HCT116 (cell line): ENCODE data around the gene MBTPS1. TPM values are rescaled to one million over a fixed set of nuclear protein-coding genes. Genes with fewer than 3 reads are reported as not detected.
A peak's percentile ranks its signal among the peaks of the same experiment; 100 is the strongest.
"Not testable (repeated sequence)": the region's sequence is repeated elsewhere in the genome, so short reads cannot be mapped to it uniquely, and the experiment has no call there.

Experiments
- ATAC-seq: fragments of 200-7000 bp; cut with Tn5 transposase; 2 replicates; pipeline ENCODE4 v1.9.1; 2020; ENCODE audit warnings: mild to moderate bottlenecking, moderate library complexity
- BruUV-seq: library from RNA; stranded (reverse); fragments of 400-500 nt; replicated peaks from 2 replicates; lab custom pipeline; 2021; lab: Mats Ljungman, UMichigan
- CTCF ChIA-PET: fragments of 300-600 bp; sonication (Branson Sonifier 250); formaldehyde crosslinking; loops from one replicate; lab custom pipeline; 2021; ENCODE audit warnings: antibody characterized with exemption; lab: Charles Lee
- POLR2A ChIA-PET: fragments of 300-600, 350-600 bp; sonication (Branson Sonifier 250); formaldehyde crosslinking; loops from one replicate; lab custom pipeline; 2021; ENCODE audit warnings: antibody characterized with exemption; lab: Charles Lee
- RAD21 ChIA-PET, 2 experiments: fragments of 300-600 bp; sonication (Branson Sonifier 250); formaldehyde crosslinking; loops; one replicate each; lab custom pipeline; 2023; ENCODE audit warnings: low total read pairs in 2 of 2; ENCODE audit not compliant: uncharacterized antibody in 2 of 2, unreplicated experiment in 2 of 2, low non-redundant PET in 1 of 2; lab: Charles Lee
- DNase-seq: peaks from one replicate; pipeline ENCODE4 v3.0.0-alpha.2; 2010; ENCODE audit warnings: low read depth, low spot score
- H2AFZ ChIP-seq: fragments of 200-600 bp; shearing (Covaris generic), sonication (generic); 2 replicates; pipeline ENCODE4 v1.6.1; 2017; ENCODE audit warnings: low read depth, mixed run types, mixed read lengths, antibody characterized with exemption, low read length; ENCODE audit not compliant: poor library complexity, severe bottlenecking
- H3K27ac ChIP-seq: 2 replicates; pipeline ENCODE4 v1.5.1; 2012; ENCODE audit warnings: low read depth, low read length
- H3K27me3 ChIP-seq: fragments of 200-600 bp; sonication (generic); 2 replicates; pipeline ENCODE4 v1.6.1; 2016; ENCODE audit warnings: mixed run types, low read length, mixed read lengths; ENCODE audit not compliant: insufficient read depth
- H3K36me3 ChIP-seq, 2 experiments: fragments of 200-500 bp in 1 of 2; fragments of 200-600 bp in 1 of 2; sonication (Bioruptor generic) in 1 of 2; sonication (generic) in 1 of 2; 2 replicates each; pipeline versions ENCODE4 v1.5.1 to v1.6.1; 2014 to 2016; ENCODE audit warnings: low read length in 2 of 2, inconsistent platforms in 1 of 2, mixed read lengths in 1 of 2, mixed run types in 1 of 2; ENCODE audit not compliant: insufficient read depth in 2 of 2, control insufficient read depth in 1 of 2
- H3K4me1 ChIP-seq, 2 experiments: fragments of 200-600 bp in 1 of 2; sonication (generic) in 1 of 2; 2 replicates each; pipeline versions ENCODE4 v1.5.1 to v1.6.1; 2012 to 2017; ENCODE audit warnings: low read length in 2 of 2, inconsistent platforms in 1 of 2, mild to moderate bottlenecking in 1 of 2, mixed read lengths in 1 of 2, mixed run types in 1 of 2, moderate library complexity in 1 of 2; ENCODE audit not compliant: insufficient read depth in 2 of 2, control insufficient read depth in 1 of 2
- H3K4me2 ChIP-seq: fragments of 200-600 bp; sonication (generic); 2 replicates; pipeline ENCODE4 v1.6.1; 2017; ENCODE audit warnings: mixed run types, low read length, mixed read lengths
- H3K4me3 ChIP-seq, 2 experiments: fragments of 200-600 bp in 1 of 2; sonication (generic) in 1 of 2; replicated peaks in 1 of 2; 2 replicates each; pipeline ENCODE4 v1.5.1; 2011 to 2016; ENCODE audit warnings: low read length in 2 of 2, control low read depth in 1 of 2, low read depth in 1 of 2, mild to moderate bottlenecking in 1 of 2, mixed read lengths in 1 of 2, mixed run types in 1 of 2
- H3K79me2 ChIP-seq: fragments of 200-600 bp; sonication (generic); 2 replicates; pipeline ENCODE4 v1.6.1; 2017; ENCODE audit warnings: mild to moderate bottlenecking, mixed run types, low read length, moderate library complexity, mixed read lengths; ENCODE audit not compliant: insufficient read depth
- H3K9ac ChIP-seq: fragments of 200-600 bp; sonication (generic); 2 replicates; pipeline ENCODE4 v1.6.1; 2016; ENCODE audit warnings: low read length, mixed read lengths
- H3K9me2 ChIP-seq: fragments of 200-600 bp; sonication (generic), shearing (Covaris generic); 2 replicates; pipeline ENCODE4 v1.6.1; 2017; ENCODE audit warnings: mixed run types, mild to moderate bottlenecking, moderate library complexity; ENCODE audit not compliant: insufficient read depth
- H3K9me3 ChIP-seq, 2 experiments: fragments of 200-500 bp in 1 of 2; fragments of 200-600 bp in 1 of 2; sonication (Bioruptor generic) in 1 of 2; sonication (generic) in 1 of 2; 2 replicates each; pipeline ENCODE4 v1.6.1; 2014 to 2017; ENCODE audit warnings: low read length in 2 of 2, mixed read lengths in 2 of 2, inconsistent platforms in 1 of 2, low read depth in 1 of 2, mild to moderate bottlenecking in 1 of 2, mixed run types in 1 of 2, moderate library complexity in 1 of 2; ENCODE audit not compliant: control insufficient read depth in 1 of 2, insufficient read depth in 1 of 2
- H4K20me1 ChIP-seq: fragments of 200-600 bp; sonication (generic), shearing (Covaris generic); 2 replicates; pipeline ENCODE4 v1.6.1; 2017; ENCODE audit warnings: mixed run types, mild to moderate bottlenecking, moderate library complexity; ENCODE audit not compliant: insufficient read depth
- ATF3 ChIP-seq: IDR thresholded peaks from 2 replicates; pipeline ENCODE4 v1.6.1; 2012
- CBX3 ChIP-seq: IDR thresholded peaks from 2 replicates; pipeline ENCODE4 v1.6.1; 2012; ENCODE audit warnings: low read depth
- EGR1 ChIP-seq: IDR thresholded peaks from 2 replicates; pipeline ENCODE4 v1.6.1; 2012; ENCODE audit warnings: low read depth
- EZH2 ChIP-seq: fragments of 200-600 bp; sonication (generic); IDR thresholded peaks from 2 replicates; pipeline ENCODE4 v1.6.1; 2017; ENCODE audit warnings: antibody characterized with exemption, mixed run types
- EZH2phosphoT487 ChIP-seq: fragments of 200-600 bp; IDR thresholded peaks from 2 replicates; pipeline ENCODE4 v1.6.1; 2018; ENCODE audit warnings: antibody characterized with exemption, borderline replicate concordance
- FOSL1 ChIP-seq: IDR thresholded peaks from 2 replicates; pipeline ENCODE4 v1.6.1; 2012; ENCODE audit warnings: low read depth
- MAX ChIP-seq: IDR thresholded peaks from 2 replicates; pipeline ENCODE4 v1.6.1; 2012
- POLR2A ChIP-seq: IDR thresholded peaks from 2 replicates; pipeline ENCODE4 v1.7.0; 2011; ENCODE audit warnings: borderline replicate concordance; ENCODE audit not compliant: insufficient read depth, insufficient read length; ENCODE audit errors: extremely low read depth
- SIN3A ChIP-seq: IDR thresholded peaks from 2 replicates; pipeline ENCODE4 v1.6.1; 2012; ENCODE audit warnings: low read depth
- SP1 ChIP-seq: IDR thresholded peaks from 2 replicates; pipeline ENCODE4 v1.6.1; 2012; ENCODE audit warnings: low read depth
- SRF ChIP-seq: IDR thresholded peaks from 2 replicates; pipeline ENCODE4 v1.6.1; 2012; ENCODE audit warnings: low read depth
- YY1 ChIP-seq: IDR thresholded peaks from 2 replicates; pipeline ENCODE4 v1.6.1; 2011; ENCODE audit warnings: low read length, low read depth, moderate library complexity, mild to moderate bottlenecking; ENCODE audit not compliant: insufficient replicate concordance; ENCODE audit errors: extremely low read depth
- intact Hi-C: fragments of 100-400 bp; cut with micrococcal nuclease; formaldehyde crosslinking; loops from 2 replicates; pipeline ENCODE4 v1.10.0; 2022
- total RNA-seq: library from RNA; stranded (reverse); gene quantifications from one replicate; pipeline ENCODE4 v1.2.1, GENCODE V29; 2021; ENCODE audit not compliant: unreplicated experiment

MBTPS1 gene
- total RNA-seq, 1 experiment from 2014 or later = 111 TPM

DNA sequence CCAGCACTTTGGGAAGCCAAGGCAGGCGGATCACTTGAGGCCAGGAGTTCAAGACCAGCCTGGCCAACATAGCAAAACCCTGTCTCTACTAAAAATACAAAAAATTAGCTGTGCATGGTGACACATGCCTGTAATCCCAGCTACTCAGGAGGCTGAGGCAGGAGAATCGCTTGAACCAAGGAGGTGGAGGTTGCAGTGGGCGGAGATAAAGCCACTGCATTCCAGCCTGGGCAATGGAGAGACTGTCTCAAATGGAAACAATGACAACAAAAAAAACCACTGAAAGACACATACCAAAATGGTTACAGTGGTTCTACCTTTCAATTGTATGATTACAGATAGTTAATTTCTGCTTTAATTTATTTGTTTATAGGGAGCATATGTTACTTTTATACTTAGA, 4.8 kb downstream of the MBTPS1 start:
- RAD21 ChIA-PET, H4K20me1 ChIP-seq, H3K9me2 ChIP-seq, H3K27me3 ChIP-seq, H3K9me3 ChIP-seq, H3K4me2 ChIP-seq, POLR2A ChIA-PET, H2AFZ ChIP-seq, DNase-seq, H3K4me3 ChIP-seq, BruUV-seq, H3K9ac ChIP-seq, ATAC-seq, intact Hi-C loops, H3K4me1 ChIP-seq, H3K36me3 ChIP-seq, H3K27ac ChIP-seq: not testable (repeated sequence)
- peaks cover 94% of the 10 kb centered on the region for H3K79me2 ChIP-seq
- TF ChIP-seq FOSL1 = peak; percentile 35; the same call in 1 of the 2 replicates
- CTCF ChIA-PET = interaction anchor here (1.1 kb wide), 1 partner anchor 34 kb away, joined by 3 read pairs; no protein-coding TSS in a partner anchor

- RAD21 ChIA-PET = no interaction called here
- POLR2A ChIA-PET = no interaction called here
- Histone ChIP-seq H3K9me3 (no peaks in the 10 kb centered on the region), H4K20me1 (no peaks in the 10 kb centered on the region), H3K27ac (no peak overlapping the region), H3K4me2 (no peak overlapping the region), H3K9ac (no peak overlapping the region), H3K9me2 (no peaks in the 10 kb centered on the region), H3K79me2 (peaks cover 98% of the 10 kb centered on the region), H3K36me3 (no peaks in the 10 kb centered on the region; a peak in 1 of 4 replicates), H3K4me3 (no peak overlapping the region), H3K27me3 (no peaks in the 10 kb centered on the region), H3K4me1 (peaks cover 6 to 7% of the 10 kb centered on the region in 2 experiments), H2AFZ (no peak overlapping the region)
- CTCF ChIA-PET = no interaction called here
- ATAC-seq (no peak), DNase-seq (no peak)
- intact Hi-C loops = no loop called here
- no TSS peak for BruUV-seq
- TF ChIP-seq SIN3A (no peak), EGR1 (no peak), SRF (no peak), EZH2phosphoT487 (no peak), YY1 (no peak), EZH2 (no peak), CBX3 (no peak), POLR2A (no peak), SP1 (no peak), MAX (no peak), ATF3 (no peak)
- TF ChIP-seq, all 23 proteins: peak for 0
Measured at GRCh38 chr16:84111525-84111924, 5.2 kb downstream of the MBTPS1 start.
